Measurements from ENCODE around the gene GRIN2C. TPM values are rescaled to one million over a fixed set of nuclear protein-coding genes. Genes with fewer than 3 reads are reported as not detected.

The GRIN2C gene
- total RNA-seq, 1 donor from 2014 or later: 1.0 TPM

DNA sequence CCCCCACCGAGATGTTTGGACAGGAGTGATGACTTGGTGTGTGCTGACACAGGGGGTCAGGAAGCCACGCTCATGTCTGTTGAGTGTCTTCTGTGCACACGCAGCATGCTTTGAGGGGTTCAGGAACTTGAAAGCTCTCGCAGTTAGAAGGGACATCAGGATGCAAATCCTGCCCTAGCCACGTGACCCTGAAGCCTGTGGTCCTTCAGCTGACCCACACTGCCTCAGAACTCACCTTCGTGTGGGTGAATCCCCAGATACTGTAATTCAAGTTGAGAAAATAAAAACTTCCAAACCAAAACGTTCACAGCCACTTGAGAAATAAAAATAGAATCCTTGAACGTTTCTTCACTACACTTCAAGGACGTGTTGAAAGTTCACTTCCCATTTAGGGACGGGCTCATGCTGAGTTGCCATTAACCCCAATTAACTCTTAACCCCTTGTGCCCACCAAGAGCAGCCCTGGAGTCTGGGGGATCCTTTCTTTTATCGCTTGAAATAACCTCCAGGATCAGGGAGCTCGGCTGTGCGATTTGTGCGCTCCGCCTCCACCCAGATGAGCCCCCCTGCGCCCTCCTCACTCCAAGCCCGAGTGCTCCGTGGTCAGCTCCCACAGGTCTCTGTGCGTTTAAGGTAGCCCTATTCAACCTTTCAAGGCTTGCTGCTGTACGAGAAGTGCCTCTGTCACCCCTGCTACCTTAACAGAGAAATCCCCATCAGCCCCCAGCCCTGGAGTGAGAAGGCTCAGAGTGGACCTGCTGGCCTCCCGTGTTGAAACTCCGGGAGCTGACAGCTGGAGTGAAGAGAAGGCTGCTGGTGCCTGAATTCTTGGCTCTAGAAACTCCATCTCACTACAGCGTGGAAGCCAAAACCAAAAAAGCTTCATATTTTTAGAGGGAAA lies 47.3 kb downstream of the GRIN2C start:
- FAIRE-seq (no peak), DNase-seq (ENCODE audit: low read depth) (no peak)
- Histone ChIP-seq H3K36me3 (ENCODE audit: insufficient read depth, low read length) (no peaks in the 10 kb centered on the region), H3K9ac (ENCODE audit: low read length) (no peak overlapping the region), H3K9me3 (ENCODE audit: insufficient read depth, low read depth, low read length) (no peaks in the 10 kb centered on the region), H4K20me1 (ENCODE audit: insufficient read depth, low read length) (peaks cover 63% of the 10 kb centered on the region), H2AFZ (ENCODE audit: low read depth, low read length) (no peak overlapping the region), H3K79me2 (ENCODE audit: insufficient read depth, low read length) (no peaks in the 10 kb centered on the region), H3K4me1 (ENCODE audit: insufficient read depth, low read length) (no peaks in the 10 kb centered on the region), H3K27ac (ENCODE audit: low read depth, low read length) (no peak overlapping the region), H3K4me3 (ENCODE audit: insufficient read depth, low read depth, low read length) (no peak overlapping the region), H3K27me3 (ENCODE audit: insufficient read depth, low read length) (no peaks in the 10 kb centered on the region), H3K4me2 (ENCODE audit: low read length) (no peak overlapping the region)
- Mint-ChIP-seq H3K27ac (ENCODE audit: unreplicated experiment) (no peak overlapping the region), H3K9me3 (ENCODE audit: unreplicated experiment) (no peaks in the 10 kb centered on the region), H3K4me3 (ENCODE audit: unreplicated experiment) (no peak overlapping the region), H3K27me3 (ENCODE audit: low read depth, unreplicated experiment) (no peaks in the 10 kb centered on the region), H3K36me3 (ENCODE audit: low read depth, unreplicated experiment) (peaks cover 22% of the 10 kb centered on the region), H3K4me1 (ENCODE audit: low read depth, unreplicated experiment) (no peaks in the 10 kb centered on the region)
- TF ChIP-seq, protein P1, sequence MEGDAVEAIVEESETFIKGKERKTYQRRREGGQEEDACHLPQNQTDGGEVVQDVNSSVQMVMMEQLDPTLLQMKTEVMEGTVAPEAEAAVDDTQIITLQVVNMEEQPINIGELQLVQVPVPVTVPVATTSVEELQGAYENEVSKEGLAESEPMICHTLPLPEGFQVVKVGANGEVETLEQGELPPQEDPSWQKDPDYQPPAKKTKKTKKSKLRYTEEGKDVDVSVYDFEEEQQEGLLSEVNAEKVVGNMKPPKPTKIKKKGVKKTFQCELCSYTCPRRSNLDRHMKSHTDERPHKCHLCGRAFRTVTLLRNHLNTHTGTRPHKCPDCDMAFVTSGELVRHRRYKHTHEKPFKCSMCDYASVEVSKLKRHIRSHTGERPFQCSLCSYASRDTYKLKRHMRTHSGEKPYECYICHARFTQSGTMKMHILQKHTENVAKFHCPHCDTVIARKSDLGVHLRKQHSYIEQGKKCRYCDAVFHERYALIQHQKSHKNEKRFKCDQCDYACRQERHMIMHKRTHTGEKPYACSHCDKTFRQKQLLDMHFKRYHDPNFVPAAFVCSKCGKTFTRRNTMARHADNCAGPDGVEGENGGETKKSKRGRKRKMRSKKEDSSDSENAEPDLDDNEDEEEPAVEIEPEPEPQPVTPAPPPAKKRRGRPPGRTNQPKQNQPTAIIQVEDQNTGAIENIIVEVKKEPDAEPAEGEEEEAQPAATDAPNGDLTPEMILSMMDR (IDR thresholded peaks at IDR 0.05; ENCODE audit: insufficient read depth, low read depth, low read length): no peak
- TF ChIP-seq EZH2 (IDR thresholded peaks at IDR 0.05; ENCODE audit: insufficient read depth, low read length): no peak

- H2AFZ ChIP-seq (ENCODE audit: low read depth, low read length): no peak overlapping the region
- no peaks in the 10 kb centered on the region for H3K4me1 ChIP-seq (ENCODE audit: insufficient read depth, low read length)
- no peaks in the 10 kb centered on the region for H3K4me1 Mint-ChIP-seq (ENCODE audit: low read depth, unreplicated experiment)
- H3K79me2 ChIP-seq (ENCODE audit: insufficient read depth, low read length): no peaks in the 10 kb centered on the region
- no peak overlapping the region for H3K4me3 Mint-ChIP-seq (ENCODE audit: unreplicated experiment)
- no peak overlapping the region for H3K9ac ChIP-seq (ENCODE audit: low read length)
- no peaks in the 10 kb centered on the region for H3K36me3 ChIP-seq (ENCODE audit: insufficient read depth, low read length)
- FAIRE-seq (no peak), DNase-seq (ENCODE audit: low read depth) (no peak)
- H3K36me3 Mint-ChIP-seq (ENCODE audit: low read depth, unreplicated experiment): peaks cover 18% of the 10 kb centered on the region
- no peaks in the 10 kb centered on the region for H3K9me3 ChIP-seq (ENCODE audit: insufficient read depth, low read depth, low read length)
- H3K27me3 ChIP-seq (ENCODE audit: insufficient read depth, low read length): no peaks in the 10 kb centered on the region
- TF ChIP-seq EZH2 (IDR thresholded peaks at IDR 0.05; ENCODE audit: insufficient read depth, low read length): no peak
- TF ChIP-seq, protein P1 (IDR thresholded peaks at IDR 0.05; ENCODE audit: insufficient read depth, low read depth, low read length): no peak
- no peaks in the 10 kb centered on the region for H3K9me3 Mint-ChIP-seq (ENCODE audit: unreplicated experiment)
- no peak overlapping the region for H3K27ac Mint-ChIP-seq (ENCODE audit: unreplicated experiment)
- H3K4me3 ChIP-seq (ENCODE audit: insufficient read depth, low read depth, low read length): no peak overlapping the region
- H3K27ac ChIP-seq (ENCODE audit: low read depth, low read length): no peak overlapping the region
- H4K20me1 ChIP-seq (ENCODE audit: insufficient read depth, low read length): peaks cover 57% of the 10 kb centered on the region
- H3K4me2 ChIP-seq (ENCODE audit: low read length): no peak overlapping the region
- H3K27me3 Mint-ChIP-seq (ENCODE audit: low read depth, unreplicated experiment): no peaks in the 10 kb centered on the region
Observed at GRCh38 chr17:74810699-74811485, 48.8 kb downstream of the GRIN2C start.
